IPS DF 4.7 (cell line): Measurements from ENCODE around the gene COL23A1.
"Not testable (repeated sequence)": the region's sequence is repeated elsewhere in the genome, so short reads cannot be mapped to it uniquely, and the experiment has no call there.

Experiments
- DNase-seq: peaks from one replicate; pipeline ENCODE4 v3.0.0-alpha.2; 2013; ENCODE audit warnings: low spot score; ENCODE audit errors: extremely low read depth

COL23A1 gene

GRCh38 chr5:178271726-178272479 lies 318.3 kb downstream of the COL23A1 start:
- DNase-seq: no peak

GRCh38 chr5:178271231-178271630 lies 319.0 kb downstream of the COL23A1 start:
- DNase-seq: no peak

GRCh38 chr5:178269499-178269898 lies 320.7 kb downstream of the COL23A1 start:
- DNase-seq: no peak

GRCh38 chr5:178267876-178268275 lies 322.3 kb downstream of the COL23A1 start:
- DNase-seq: no peak

GRCh38 chr5:178267245-178267644 lies 322.9 kb downstream of the COL23A1 start:
- DNase-seq: no peak

- DNase-seq: no peak
Observed at GRCh38 chr5:178266581-178266980, 323.6 kb downstream of the COL23A1 start.

- DNase-seq: no peak
Observed at GRCh38 chr5:178265746-178266145, 324.4 kb downstream of the COL23A1 start.

- no peak for DNase-seq
Observed at GRCh38 chr5:178264044-178264443, 326.1 kb downstream of the COL23A1 start.

- no peak for DNase-seq
Observed at GRCh38 chr5:178261666-178262600, 328.3 kb downstream of the COL23A1 start.

GRCh38 chr5:178259623-178260536 lies 330.3 kb downstream of the COL23A1 start:
- no peak for DNase-seq

GRCh38 chr5:178257650-178258049 lies 332.5 kb downstream of the COL23A1 start:
- no peak for DNase-seq

GRCh38 chr5:178256746-178257145 lies 333.4 kb downstream of the COL23A1 start:
- no peak for DNase-seq

GRCh38 chr5:178253632-178254031 lies 336.6 kb downstream of the COL23A1 start:
- not testable (repeated sequence) for DNase-seq

- DNase-seq: no peak
Observed at GRCh38 chr5:178252258-178252657, 337.9 kb downstream of the COL23A1 start.

GRCh38 chr5:178250263-178250662 lies 339.9 kb downstream of the COL23A1 start:
- no peak for DNase-seq

GRCh38 chr5:178249191-178249989 lies 340.8 kb downstream of the COL23A1 start:
- DNase-seq: no peak

- no peak for DNase-seq
Observed at GRCh38 chr5:178248750-178249149, 341.4 kb downstream of the COL23A1 start.

GRCh38 chr5:178247481-178248456 lies 342.4 kb downstream of the COL23A1 start:
- no peak for DNase-seq

- DNase-seq: no peak
Observed at GRCh38 chr5:178246624-178247279, 343.4 kb downstream of the COL23A1 start.
